ENCODE results near the gene TINAG.

The TINAG gene

DNA sequence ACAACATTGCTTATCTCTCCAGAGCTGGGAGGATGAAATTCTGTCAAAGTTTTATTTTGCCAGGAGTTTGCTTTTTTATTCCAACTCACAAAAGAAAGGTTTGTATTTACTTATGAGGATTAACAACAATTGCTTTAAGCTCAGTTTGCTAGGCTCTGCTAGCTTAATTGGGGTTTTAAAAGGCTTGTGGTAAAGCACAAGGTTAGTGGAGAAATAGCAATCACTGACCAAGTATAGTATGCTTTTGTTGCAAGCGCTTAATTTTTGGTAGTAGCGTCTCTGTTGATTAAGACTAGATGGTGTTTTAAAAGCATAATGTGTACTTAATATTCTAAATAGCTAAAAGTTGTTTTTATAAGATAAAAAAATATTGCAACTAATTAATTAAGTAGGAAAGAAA lies 45.7 kb downstream of the TINAG start:
- TF ChIP-seq ZFX (IDR thresholded peaks at IDR 0.05) = no peak
- no peak overlapping the region for H3K27ac ChIP-seq

DNA sequence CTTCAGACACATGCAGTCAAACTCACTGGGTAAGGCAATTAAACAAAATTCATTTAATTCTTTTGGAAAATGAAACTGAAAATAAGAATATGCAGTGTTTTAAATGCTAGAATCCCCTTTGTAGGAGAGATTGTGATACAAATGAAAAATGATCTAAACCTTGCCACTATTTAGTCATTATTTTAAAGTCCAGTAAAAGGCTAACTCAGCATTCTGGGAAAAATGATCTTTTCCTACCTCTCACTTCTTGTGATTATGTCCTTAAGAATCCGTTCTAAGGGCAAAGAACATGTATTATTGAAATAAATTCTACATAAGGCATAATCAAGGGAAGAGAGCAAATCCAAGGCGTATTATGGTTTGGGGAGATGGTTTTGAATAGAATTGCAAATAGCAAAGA lies 46.4 kb downstream of the TINAG start:
- TF ChIP-seq CTCF (conservative IDR thresholded peaks at IDR 0.05) (no peak), ZFX (IDR thresholded peaks at IDR 0.05) (no peak)
- H3K27ac ChIP-seq = no peak overlapping the region

DNA sequence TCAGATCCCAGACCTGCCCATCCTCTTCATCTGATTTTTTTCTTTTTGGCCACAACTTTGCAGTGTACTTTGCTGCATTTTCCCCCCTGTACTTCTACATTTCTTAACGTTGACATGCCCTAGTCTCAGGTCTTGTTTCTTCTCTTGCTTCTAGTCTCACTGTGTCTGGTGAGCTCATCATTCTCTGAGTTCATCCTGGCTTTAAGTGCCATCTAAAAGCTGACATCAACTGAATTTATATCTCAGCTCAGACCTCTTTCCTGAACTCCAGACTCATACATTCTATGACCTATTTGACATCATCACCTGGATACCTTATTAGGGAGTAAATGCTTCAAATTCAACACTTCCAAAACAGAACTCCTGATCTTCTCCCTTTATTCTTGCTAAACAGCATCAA lies 48.9 kb downstream of the TINAG start:
- no peak overlapping the region for H3K27ac ChIP-seq
- TF ChIP-seq CTCF (conservative IDR thresholded peaks at IDR 0.05) (no peak), ZFX (IDR thresholded peaks at IDR 0.05) (no peak)

DNA sequence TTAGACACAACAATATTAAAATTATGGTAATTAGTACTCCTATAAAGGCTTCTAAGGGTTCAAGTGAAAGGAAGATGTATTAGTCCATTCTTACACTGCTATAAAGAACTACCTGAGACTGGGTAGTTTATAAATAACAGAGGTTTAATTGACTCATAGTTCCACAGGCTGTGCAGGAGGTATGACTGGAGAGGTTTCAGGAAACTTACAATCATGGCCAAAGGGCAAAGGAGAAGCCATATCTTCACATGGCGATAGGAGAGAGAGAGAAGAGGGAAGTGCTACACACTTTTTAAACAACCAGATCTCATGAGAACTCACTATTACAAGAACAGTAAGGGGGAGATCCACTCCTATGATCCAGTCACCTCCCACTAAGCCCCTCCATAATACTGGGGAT lies 52.9 kb downstream of the TINAG start:
- TF ChIP-seq ZFX (IDR thresholded peaks at IDR 0.05) (no peak), CTCF (conservative IDR thresholded peaks at IDR 0.05) (no peak)
- H3K27ac ChIP-seq = no peak overlapping the region

DNA sequence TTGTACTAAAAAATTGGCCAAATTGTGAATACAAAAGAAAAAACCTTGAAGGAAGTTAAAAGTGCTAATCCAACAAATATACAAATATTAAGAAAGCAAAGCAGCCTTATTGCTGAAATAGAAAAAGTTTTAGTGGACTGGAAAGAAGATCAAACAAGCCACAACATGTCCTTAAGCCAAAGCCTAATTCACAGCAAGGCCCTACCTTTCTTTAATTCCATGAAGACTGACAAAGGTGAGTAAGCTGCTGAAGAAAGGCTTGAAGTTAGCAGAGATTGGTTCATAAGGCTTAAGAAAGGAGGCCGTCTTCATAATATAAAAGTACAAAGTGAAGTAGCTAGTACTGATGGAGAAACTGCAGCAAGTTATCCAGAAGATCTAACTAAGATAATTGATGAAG lies 53.5 kb downstream of the TINAG start:
- TF ChIP-seq CTCF (conservative IDR thresholded peaks at IDR 0.05) (no peak), ZFX (IDR thresholded peaks at IDR 0.05) (no peak)
- H3K27ac ChIP-seq = no peak overlapping the region

- no peak overlapping the region for H3K27ac ChIP-seq
- TF ChIP-seq ZFX (IDR thresholded peaks at IDR 0.05) = no peak
- TF ChIP-seq CTCF (conservative IDR thresholded peaks at IDR 0.05) = no peak
Observed at GRCh38 chr6:54366667-54367327, 58.6 kb downstream of the TINAG start.

DNA sequence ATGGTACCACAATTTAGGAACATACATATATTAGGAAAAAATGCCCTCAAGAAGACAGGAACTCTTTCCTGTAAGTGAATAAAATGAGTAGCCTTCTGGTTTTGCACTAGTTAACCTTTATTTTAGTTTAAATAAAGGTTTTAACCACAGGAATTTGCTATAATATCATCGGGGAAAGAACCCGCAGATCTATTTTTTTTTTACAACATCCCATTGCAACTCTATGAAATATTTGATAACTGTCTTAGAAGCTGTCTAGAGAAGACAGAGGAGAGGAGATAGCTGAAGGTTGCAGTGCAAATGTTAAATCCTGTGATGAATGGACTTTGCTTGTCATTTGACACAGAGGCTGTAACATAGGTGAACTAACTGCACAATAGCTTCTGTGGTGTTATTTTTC lies 69.5 kb downstream of the TINAG start:
- H3K27ac ChIP-seq = no peak overlapping the region
- TF ChIP-seq ZFX (IDR thresholded peaks at IDR 0.05) (no peak), CTCF (conservative IDR thresholded peaks at IDR 0.05) (no peak)

- no peak for TF ChIP-seq ZFX (IDR thresholded peaks at IDR 0.05)
- TF ChIP-seq CTCF (conservative IDR thresholded peaks at IDR 0.05) = no peak
Observed at GRCh38 chr6:54386295-54386694, 78.1 kb downstream of the TINAG start.

More at GRCh38 chr6:54386295-54386694, 78.1 kb downstream of the TINAG start:
- no peak overlapping the region for H3K27ac ChIP-seq
